ENCODE measurements around the gene MGP.

DNA sequence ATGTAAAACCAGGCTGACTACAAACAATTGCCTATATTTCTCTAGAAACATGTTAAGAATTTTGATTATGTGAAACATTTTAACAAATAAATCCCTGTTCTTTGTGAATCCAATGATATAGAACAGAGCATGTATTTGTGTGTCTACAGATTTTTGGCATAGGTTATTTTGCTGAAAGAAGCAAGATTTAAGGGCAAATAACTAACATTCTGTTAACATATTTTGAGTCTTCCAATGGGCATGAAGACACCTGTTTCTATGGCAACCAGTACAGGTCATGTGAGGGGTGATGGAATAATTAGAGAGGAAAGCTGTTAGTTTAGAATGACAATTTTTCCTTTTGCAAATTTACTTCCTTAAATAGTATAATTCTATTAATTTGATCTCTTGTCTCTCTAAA is 51.1 kb downstream of the MGP start:
- no peak for TF ChIP-seq JDP2 (CRISPR knock-in tag; IDR thresholded peaks at IDR 0.05; ENCODE audit: borderline replicate concordance)
- TF ChIP-seq PLRG1 (conservative IDR thresholded peaks at IDR 0.05) = no peak
- TF ChIP-seq NCOA5 (CRISPR knock-in tag; IDR thresholded peaks at IDR 0.05) = no peak
- TF ChIP-seq, protein P1, sequence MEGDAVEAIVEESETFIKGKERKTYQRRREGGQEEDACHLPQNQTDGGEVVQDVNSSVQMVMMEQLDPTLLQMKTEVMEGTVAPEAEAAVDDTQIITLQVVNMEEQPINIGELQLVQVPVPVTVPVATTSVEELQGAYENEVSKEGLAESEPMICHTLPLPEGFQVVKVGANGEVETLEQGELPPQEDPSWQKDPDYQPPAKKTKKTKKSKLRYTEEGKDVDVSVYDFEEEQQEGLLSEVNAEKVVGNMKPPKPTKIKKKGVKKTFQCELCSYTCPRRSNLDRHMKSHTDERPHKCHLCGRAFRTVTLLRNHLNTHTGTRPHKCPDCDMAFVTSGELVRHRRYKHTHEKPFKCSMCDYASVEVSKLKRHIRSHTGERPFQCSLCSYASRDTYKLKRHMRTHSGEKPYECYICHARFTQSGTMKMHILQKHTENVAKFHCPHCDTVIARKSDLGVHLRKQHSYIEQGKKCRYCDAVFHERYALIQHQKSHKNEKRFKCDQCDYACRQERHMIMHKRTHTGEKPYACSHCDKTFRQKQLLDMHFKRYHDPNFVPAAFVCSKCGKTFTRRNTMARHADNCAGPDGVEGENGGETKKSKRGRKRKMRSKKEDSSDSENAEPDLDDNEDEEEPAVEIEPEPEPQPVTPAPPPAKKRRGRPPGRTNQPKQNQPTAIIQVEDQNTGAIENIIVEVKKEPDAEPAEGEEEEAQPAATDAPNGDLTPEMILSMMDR (CRISPR knock-in tag; IDR thresholded peaks at IDR 0.05) = no peak
- TF ChIP-seq, protein P2, sequence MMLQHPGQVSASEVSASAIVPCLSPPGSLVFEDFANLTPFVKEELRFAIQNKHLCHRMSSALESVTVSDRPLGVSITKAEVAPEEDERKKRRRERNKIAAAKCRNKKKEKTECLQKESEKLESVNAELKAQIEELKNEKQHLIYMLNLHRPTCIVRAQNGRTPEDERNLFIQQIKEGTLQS (CRISPR knock-in tag; IDR thresholded peaks at IDR 0.05) = no peak
